Measurements from ENCODE around the gene ESRP2.

Gene ESRP2

GRCh38 chr16:68279726-68280558 is 44.0 kb upstream of the ESRP2 start:
- TF ChIP-seq CTCF (conservative IDR thresholded peaks at IDR 0.05) (no peak), ZFX (IDR thresholded peaks at IDR 0.05) (no peak)
- no peak overlapping the region for H3K27ac ChIP-seq

GRCh38 chr16:68276223-68276622 is 40.3 kb upstream of the ESRP2 start:
- TF ChIP-seq CTCF (conservative IDR thresholded peaks at IDR 0.05) (no peak), ZFX (IDR thresholded peaks at IDR 0.05) (no peak)

GRCh38 chr16:68275611-68276191 is 39.8 kb upstream of the ESRP2 start:
- TF ChIP-seq ZFX (IDR thresholded peaks at IDR 0.05) = no peak
- no peak for TF ChIP-seq CTCF (conservative IDR thresholded peaks at IDR 0.05)

More at GRCh38 chr16:68276223-68276622, 40.3 kb upstream of the ESRP2 start:
- H3K27ac ChIP-seq = no peak overlapping the region

GRCh38 chr16:68274441-68274840 is 38.5 kb upstream of the ESRP2 start:
- TF ChIP-seq CTCF (conservative IDR thresholded peaks at IDR 0.05) = no peak
- TF ChIP-seq ZFX (IDR thresholded peaks at IDR 0.05) = no peak
- no peak overlapping the region for H3K27ac ChIP-seq

More at GRCh38 chr16:68275611-68276191, 39.8 kb upstream of the ESRP2 start:
- H3K27ac ChIP-seq = no peak overlapping the region

GRCh38 chr16:68273896-68274295 is 38.0 kb upstream of the ESRP2 start:
- no peak overlapping the region for H3K27ac ChIP-seq
- no peak for TF ChIP-seq CTCF (conservative IDR thresholded peaks at IDR 0.05)
- no peak for TF ChIP-seq ZFX (IDR thresholded peaks at IDR 0.05)

- H3K27ac ChIP-seq = no peak overlapping the region
- TF ChIP-seq CTCF (conservative IDR thresholded peaks at IDR 0.05) (no peak), ZFX (IDR thresholded peaks at IDR 0.05) (no peak)
Measured at GRCh38 chr16:68273459-68273858, 37.5 kb upstream of the ESRP2 start.

GRCh38 chr16:68272507-68273209 is 36.7 kb upstream of the ESRP2 start:
- H3K27ac ChIP-seq = no peak overlapping the region
- TF ChIP-seq ZFX (IDR thresholded peaks at IDR 0.05) (no peak), CTCF (conservative IDR thresholded peaks at IDR 0.05) (no peak)
